Ureter (tissue), 1 donor: ENCODE data around the gene ZBTB7C. TPM values are rescaled to one million over a fixed set of nuclear protein-coding genes. Genes with fewer than 3 reads are reported as not detected.
"Not testable (repeated sequence)": the region's sequence is repeated elsewhere in the genome, so short reads cannot be mapped to it uniquely, and the experiment has no call there.

Experiments
- DNase-seq: peaks from one replicate; pipeline ENCODE4 v3.0.0-alpha.2; 2020; ENCODE audit warnings: low spot score
- total RNA-seq: library from RNA; stranded (reverse); gene quantifications from one replicate; pipeline ENCODE4 v1.2.4, GENCODE V29; 2023
- donor health status: DM: yes; HTN: yes; CAD: no.

Gene ZBTB7C
- total RNA-seq, 1 donor from 2014 or later = 72.1 TPM

DNA sequence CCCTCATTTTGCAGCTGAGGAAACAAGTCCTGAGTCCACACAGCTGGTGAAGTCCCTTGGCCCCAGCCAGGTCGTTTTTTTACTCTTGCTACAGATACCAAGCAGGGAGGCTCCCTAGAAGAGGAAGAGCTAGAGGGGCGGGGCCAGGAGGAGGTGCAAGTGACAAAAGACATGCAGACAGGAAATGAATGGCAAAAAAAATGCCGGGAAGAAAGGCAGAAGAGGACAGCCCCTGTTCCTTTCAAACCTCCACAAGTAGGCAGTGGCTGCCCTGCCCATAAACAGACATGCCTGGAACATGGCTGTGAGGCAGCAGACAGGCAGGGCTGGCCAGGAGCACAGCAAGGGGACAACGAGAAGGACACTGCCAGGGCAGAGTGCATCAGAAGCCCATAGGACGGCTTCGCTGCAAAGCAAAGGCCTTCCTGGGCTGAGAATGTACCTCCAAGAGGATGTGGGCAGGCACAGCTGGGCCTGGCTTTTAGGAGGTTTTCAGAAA is 108.7 kb downstream of the ZBTB7C start:
- DNase-seq = no peak

DNA sequence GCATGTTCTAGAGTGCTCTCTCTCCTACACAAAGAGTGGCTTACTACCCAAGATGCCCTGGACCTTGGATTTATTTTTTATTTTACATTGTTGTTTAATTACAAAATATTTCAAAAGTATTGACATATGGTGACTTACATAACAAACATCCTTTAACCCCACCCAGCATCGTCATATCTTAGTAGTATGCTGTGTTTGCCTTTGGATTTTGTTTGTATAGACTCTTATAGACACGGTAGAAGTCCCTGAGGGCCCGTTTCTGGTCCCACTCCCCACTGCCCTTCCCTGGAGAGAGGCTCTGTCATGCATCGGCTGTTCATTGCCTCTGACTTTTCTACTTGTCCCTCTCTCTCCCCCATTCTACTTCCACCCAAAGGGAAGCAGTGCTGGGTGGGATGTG is 112.0 kb downstream of the ZBTB7C start:
- peak; percentile 15 for DNase-seq

- DNase-seq = peak; percentile 39
These were observed 112.6 kb downstream of the ZBTB7C start for GRCh38 chr18:48296581-48296980.

- DNase-seq = peak; percentile 42
These were observed 113.4 kb downstream of the ZBTB7C start for GRCh38 chr18:48295586-48296311.

GRCh38 chr18:48294899-48295585 is 114.1 kb downstream of the ZBTB7C start:
- peak; percentile 50 for DNase-seq

DNA sequence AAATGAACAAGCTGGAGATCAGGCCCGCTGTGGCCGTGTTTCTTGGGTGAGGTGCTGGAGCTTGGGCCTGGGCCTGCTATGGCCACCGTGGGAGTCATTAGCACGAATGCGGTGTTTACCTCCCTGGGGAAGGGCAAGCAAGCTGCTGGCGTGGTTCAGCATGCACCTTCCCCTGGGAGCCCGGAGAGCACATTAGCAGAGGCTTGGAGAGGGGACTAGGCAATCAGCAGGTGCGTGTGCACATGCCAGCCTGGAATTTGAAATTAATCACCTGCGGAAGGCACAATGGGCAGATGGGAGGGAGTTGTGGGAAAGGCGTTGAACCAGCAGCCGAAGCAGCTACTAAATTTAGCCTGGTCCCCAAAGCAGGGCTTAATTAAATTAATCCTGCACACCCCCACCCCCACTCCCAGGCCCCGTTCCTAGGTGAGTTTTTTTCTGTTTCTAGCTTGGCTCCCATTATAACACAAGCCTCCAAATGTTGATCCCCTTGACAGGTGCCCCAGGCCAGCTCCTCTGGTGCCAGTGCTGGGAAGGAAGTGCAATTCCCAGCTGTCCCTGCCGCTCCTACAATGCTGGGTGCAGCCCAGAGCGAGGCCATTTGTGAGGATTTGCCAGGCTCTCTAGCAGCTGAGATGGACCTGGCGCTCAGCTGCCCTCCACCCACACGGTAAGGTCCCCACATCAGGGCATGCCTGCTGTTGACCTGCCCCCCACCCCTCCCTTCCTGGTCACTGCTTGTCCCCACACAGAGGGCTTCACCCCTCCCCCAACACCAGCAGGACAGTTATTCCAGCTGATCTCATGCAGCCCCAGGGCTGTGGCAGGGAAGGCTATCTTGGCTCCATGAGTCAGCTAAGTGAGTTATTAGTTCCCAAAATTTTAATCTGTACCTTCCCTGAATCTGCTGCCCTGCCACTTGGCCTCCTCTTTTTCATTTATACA is 115.0 kb downstream of the ZBTB7C start:
- DNase-seq = peak; percentile 40

GRCh38 chr18:48292782-48293424 is 116.3 kb downstream of the ZBTB7C start:
- peak; percentile 27 for DNase-seq

- no peak for DNase-seq
These were observed 117.0 kb downstream of the ZBTB7C start for GRCh38 chr18:48292229-48292628.

GRCh38 chr18:48290162-48290926 is 118.8 kb downstream of the ZBTB7C start:
- DNase-seq = peak; percentile 33

DNA sequence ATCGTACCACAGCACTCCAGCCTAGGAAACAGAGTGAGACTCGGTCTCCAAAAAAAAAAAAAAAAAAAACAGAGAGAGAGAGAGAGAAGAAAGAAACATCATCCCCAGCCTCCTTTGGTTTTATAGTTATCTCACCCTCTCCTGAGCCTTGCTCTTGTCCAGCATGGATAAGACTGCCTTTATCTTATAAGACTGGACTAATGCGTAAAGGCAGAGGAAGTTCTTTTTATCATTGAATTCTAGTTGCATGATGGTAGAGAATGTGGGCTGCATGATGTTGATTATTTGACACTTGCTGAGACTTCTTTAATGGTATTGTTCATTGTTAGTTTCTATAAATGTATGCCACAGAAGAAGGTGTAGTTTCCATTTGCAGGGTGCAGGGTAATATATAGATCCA is 124.4 kb downstream of the ZBTB7C start:
- no peak for DNase-seq

DNA sequence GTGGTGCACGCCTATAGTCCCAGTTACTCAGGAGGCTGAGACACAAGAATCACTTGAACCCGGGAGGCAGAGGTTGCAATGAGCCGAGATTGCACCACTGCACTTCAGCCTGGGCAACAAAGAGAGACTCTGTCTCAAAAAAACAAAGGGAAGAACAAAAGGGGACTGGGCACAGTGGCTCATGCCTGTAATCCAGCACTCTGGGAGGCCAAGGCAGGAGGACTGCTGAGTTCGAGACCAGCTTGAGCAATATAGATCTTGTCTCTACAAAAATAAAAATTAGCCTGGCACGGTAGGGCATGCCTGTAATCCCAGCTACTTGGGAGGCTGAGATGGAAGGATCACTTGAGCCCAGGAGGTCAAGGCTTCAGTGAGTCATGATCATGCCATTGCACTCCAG is 125.2 kb downstream of the ZBTB7C start:
- DNase-seq = peak; percentile 8

DNA sequence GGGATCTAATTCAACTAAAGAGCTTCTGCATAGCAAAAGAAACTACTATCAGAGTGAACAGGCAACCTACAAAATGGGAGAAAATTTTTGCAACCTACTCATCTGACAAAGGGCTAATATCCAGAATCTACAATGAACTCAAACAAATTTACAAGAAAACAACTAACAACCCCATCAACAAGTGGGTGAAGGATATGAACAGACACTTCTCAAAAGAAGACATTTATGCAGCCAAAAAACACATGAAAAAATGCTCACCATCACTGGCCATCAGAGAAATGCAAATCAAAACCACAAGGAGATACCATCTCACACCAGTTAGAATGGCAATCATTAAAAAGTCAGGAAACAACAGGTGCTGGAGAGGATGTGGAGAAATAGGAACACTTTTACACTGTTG is 127.7 kb downstream of the ZBTB7C start:
- not testable (repeated sequence) for DNase-seq

DNA sequence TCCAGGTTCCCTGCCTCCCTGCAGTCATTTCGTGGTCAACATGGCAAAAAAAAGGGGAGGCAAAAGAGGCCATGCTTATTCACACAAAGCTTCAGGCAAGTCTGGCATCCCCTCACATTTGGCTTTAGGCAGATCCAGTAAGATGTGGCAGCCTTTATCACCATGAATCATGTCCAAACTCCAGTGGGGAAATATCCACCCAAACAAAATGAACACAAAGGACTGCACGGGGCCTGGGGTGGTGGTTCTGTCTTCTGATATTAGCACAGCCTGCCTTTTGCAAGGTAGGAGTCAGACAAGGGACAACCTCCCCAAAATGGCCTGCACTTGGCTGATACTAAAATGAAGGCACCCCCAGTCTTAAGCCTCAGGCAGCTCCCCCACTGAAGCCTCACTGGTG is 129.9 kb downstream of the ZBTB7C start:
- DNase-seq = no peak

GRCh38 chr18:48278081-48278480 is 131.1 kb downstream of the ZBTB7C start:
- no peak for DNase-seq

DNA sequence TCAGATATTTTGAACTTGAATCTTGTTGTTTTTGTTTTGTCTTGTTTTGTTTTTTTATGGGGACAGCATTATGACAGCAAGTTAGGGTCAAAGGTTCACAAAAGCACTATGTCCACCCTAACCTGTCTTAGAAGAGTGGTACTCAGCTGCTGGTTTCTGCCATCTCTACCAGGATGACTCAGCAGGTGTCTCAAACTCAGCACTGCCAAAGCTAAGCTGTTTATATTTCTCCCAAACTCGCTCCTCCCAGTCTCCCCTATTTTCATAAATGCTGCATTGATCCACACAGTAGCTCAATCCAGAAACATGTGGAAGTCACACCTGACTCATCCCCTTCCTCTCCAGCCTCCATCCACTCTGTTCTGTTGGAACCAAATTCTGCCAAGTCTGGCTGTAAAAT is 134.9 kb downstream of the ZBTB7C start:
- DNase-seq = no peak

- DNase-seq = no peak
These were observed 138.3 kb downstream of the ZBTB7C start for GRCh38 chr18:48270929-48271328.

GRCh38 chr18:48265328-48265727 is 143.9 kb downstream of the ZBTB7C start:
- no peak for DNase-seq

- no peak for DNase-seq
These were observed 145.0 kb downstream of the ZBTB7C start for GRCh38 chr18:48263914-48264902.

GRCh38 chr18:48263192-48263853 is 145.9 kb downstream of the ZBTB7C start:
- no peak for DNase-seq
